Measurements from ENCODE around the gene CFDP1.
A peak's percentile ranks its signal among the peaks of the same experiment; 100 is the strongest.
"Not testable (repeated sequence)": the region's sequence is repeated elsewhere in the genome, so short reads cannot be mapped to it uniquely, and the experiment has no call there.

CFDP1 gene

GRCh38 chr16:75433732-75434413, 570 bp upstream of the CFDP1 start:
- no peak for TF ChIP-seq CTCF (IDR thresholded peaks at IDR 0.05; ENCODE audit: low read depth, low read length)

GRCh38 chr16:75429621-75430403, 3.5 kb downstream of the CFDP1 start:
- TF ChIP-seq CTCF (IDR thresholded peaks at IDR 0.05; ENCODE audit: low read depth, low read length), result no peak

More at GRCh38 chr16:75433732-75434413, 570 bp upstream of the CFDP1 start:
- H3K4me3 ChIP-seq (ENCODE audit: low read depth, low read length), result peak overlapping the region; percentile 75

GRCh38 chr16:75426524-75426923, 6.8 kb downstream of the CFDP1 start:
- H3K4me3 ChIP-seq (ENCODE audit: low read depth, low read length), result not testable (repeated sequence)

More at GRCh38 chr16:75429621-75430403, 3.5 kb downstream of the CFDP1 start:
- H3K4me3 ChIP-seq (ENCODE audit: low read depth, low read length), result no peak overlapping the region

- H3K4me3 ChIP-seq (ENCODE audit: low read depth, low read length), result not testable (repeated sequence)
Observed at GRCh38 chr16:75424105-75424762, 9.1 kb downstream of the CFDP1 start.

GRCh38 chr16:75423723-75424104, 9.6 kb downstream of the CFDP1 start:
- TF ChIP-seq CTCF (IDR thresholded peaks at IDR 0.05; ENCODE audit: low read depth, low read length), result no peak
- H3K4me3 ChIP-seq (ENCODE audit: low read depth, low read length), result no peak overlapping the region

- TF ChIP-seq CTCF (IDR thresholded peaks at IDR 0.05; ENCODE audit: low read depth, low read length), result no peak
- no peak overlapping the region for H3K4me3 ChIP-seq (ENCODE audit: low read depth, low read length)
Observed at GRCh38 chr16:75421820-75422126, 11.5 kb downstream of the CFDP1 start.

GRCh38 chr16:75420987-75421819, 12.1 kb downstream of the CFDP1 start:
- no peak overlapping the region for H3K4me3 ChIP-seq (ENCODE audit: low read depth, low read length)
- no peak for TF ChIP-seq CTCF (IDR thresholded peaks at IDR 0.05; ENCODE audit: low read depth, low read length)

Data from WI38 (cell line).